Measurements from ENCODE around the gene PKDCC. TPM values are rescaled to one million over a fixed set of nuclear protein-coding genes. Genes with fewer than 3 reads are reported as not detected.

PKDCC gene
- total RNA-seq, 1 experiment from 2014 or later, result 4.1 TPM

- no peak for DNase-seq (ENCODE audit: low read depth)
These were observed 1.6 kb downstream of the PKDCC start for GRCh38 chr2:42049221-42050009.

GRCh38 chr2:42050010-42050702 is 2.3 kb downstream of the PKDCC start:
- no peak for DNase-seq (ENCODE audit: low read depth)

DNA sequence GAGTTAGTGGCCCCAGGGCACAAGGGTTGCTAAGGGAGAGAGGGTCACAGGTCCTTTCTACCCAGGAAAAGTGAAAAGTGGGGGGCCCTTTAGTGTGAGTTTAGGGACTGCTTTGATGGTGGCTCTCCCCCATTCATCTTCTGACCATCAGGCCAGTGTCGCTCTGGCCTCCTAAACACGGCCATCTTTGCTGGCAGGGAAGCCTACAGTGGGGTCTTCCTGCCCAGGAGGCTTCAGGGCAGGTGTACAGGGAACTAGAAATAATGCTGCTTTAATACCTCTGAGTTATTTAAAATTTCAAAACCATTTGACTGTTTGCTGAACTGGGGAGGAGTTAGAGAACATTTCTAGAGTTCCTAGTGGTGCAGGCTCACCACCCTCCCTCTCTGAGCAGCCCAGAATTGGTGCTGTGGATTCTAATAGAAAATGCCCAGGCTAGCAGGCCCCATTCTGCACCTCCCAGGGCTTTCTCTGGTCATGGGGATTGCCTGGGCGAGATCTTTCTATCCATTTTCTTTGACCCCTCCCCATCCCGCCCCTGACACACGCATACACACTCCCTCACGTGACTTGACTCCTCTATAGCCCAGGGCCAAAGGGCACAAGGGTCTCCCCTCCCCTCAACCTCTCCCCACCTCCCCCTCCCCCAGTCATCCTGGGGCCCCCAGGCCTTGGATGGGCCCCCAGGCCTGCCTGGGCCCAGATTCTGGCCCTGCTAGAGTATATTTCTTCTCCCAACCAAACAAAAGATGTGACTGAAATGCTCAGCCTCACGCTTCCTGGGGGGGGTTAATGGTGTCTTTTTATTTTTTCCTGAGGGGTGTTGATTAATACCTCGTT is 3.1 kb downstream of the PKDCC start:
- DNase-seq (ENCODE audit: low read depth), result no peak

DNA sequence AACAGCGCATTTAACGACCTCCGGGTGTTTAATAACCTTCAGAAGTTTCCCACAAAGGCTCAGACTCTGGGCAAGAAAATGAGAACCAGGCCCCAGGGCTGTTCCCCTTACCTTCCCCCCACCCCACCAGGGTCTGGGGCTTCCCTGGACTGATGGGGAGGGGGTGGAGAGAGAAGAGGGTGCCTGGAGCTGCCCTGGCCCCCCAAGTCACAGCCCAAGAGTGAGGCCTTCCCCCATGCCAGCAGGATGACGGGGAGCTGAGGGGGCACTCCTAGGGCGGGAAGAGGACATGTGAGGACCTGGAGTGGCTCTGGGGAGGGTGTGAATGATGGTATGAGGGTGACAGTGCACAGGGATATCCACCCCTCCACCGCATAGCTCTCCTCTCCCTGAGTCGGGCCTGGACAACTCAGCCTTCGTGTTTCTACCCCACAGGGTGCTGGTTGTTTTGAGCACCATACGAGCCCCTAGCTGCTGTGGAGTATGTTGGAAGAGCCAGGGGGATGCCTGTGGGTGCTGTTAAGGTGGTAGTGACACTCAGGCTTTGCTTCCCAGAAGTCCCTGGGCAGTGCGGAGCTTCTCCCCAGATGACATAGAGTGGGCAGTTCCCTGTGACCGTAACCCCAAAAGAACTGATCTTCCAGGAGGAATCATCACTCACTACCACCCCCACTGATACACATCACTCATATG is 3.9 kb downstream of the PKDCC start:
- no peak for DNase-seq (ENCODE audit: low read depth)

- no peak for DNase-seq (ENCODE audit: low read depth)
These were observed 5.1 kb downstream of the PKDCC start for GRCh38 chr2:42052702-42053481.

- DNase-seq (ENCODE audit: low read depth), result no peak
These were observed 5.6 kb downstream of the PKDCC start for GRCh38 chr2:42053482-42053790.

DNA sequence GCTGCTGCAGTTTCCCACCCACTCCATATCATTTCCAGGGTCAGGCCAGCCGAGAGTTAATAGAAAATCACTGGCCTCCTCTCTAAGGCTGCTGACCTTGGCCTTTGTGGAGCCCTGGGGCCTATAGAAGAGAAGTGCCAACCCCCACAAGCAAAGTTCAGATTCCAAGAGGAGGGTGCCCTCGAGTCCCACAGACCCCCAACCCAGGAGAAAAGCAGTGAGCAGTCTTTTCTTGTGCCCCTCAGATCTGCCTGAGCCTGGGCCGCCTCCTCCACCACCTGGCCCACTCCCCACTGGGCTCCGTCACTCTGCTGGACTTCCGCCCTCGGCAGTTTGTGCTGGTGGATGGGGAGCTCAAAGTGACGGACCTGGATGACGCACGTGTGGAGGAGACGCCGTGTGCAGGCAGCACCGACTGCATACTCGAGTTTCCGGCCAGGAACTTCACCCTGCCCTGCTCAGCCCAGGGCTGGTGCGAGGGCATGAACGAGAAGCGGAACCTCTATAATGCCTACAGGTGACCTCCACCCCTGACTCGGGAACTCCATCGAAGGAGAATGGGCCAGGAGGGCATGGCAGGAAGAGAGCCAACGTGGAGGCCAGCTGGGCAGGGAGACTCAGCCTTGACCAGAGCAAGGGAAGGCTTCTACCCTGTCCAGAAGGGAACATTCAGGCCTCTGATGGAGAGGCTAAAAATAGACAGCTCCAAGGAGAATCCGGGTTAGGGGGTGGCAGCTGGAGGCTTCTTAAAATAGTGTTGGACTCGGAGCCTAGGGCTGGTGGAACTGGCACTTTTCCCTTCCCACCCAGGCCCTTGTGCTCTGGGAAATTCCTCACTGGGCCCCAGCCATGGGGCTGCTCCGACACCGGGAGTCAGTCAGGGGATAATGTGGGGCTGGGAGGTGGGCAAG is 6.2 kb downstream of the PKDCC start:
- no peak for DNase-seq (ENCODE audit: low read depth)

DNA sequence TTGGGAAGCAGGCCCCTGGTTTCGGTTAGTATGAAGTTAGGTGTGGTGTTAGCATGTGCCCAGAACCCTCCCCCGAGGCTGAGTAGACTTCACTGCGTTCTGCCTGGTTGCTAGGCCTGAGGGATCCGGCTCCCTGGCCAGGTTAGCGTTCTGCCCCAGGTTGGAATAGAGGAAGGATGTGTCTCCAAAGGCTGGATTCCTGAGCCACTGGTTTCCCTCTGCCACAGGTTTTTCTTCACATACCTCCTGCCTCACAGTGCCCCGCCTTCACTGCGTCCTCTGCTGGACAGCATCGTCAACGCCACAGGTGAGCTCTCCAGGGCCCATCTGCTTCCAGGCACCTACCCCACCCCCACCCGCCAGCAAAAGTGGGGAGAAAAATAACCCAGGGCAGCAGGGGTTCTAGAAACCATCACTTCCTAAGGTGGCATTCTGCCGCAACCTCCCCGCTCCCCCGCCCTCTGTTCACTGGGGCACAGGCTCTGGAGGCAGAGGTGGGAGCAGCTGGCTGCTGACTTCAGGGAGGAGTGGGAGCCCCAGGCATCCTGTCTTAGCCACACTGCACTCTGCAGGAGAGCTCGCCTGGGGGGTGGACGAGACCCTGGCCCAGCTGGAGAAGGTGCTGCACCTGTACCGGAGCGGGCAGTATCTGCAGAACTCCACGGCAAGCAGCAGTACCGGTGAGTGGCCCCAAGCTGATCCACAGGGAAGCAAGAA is 7.1 kb downstream of the PKDCC start:
- DNase-seq (ENCODE audit: low read depth), result no peak

DNA sequence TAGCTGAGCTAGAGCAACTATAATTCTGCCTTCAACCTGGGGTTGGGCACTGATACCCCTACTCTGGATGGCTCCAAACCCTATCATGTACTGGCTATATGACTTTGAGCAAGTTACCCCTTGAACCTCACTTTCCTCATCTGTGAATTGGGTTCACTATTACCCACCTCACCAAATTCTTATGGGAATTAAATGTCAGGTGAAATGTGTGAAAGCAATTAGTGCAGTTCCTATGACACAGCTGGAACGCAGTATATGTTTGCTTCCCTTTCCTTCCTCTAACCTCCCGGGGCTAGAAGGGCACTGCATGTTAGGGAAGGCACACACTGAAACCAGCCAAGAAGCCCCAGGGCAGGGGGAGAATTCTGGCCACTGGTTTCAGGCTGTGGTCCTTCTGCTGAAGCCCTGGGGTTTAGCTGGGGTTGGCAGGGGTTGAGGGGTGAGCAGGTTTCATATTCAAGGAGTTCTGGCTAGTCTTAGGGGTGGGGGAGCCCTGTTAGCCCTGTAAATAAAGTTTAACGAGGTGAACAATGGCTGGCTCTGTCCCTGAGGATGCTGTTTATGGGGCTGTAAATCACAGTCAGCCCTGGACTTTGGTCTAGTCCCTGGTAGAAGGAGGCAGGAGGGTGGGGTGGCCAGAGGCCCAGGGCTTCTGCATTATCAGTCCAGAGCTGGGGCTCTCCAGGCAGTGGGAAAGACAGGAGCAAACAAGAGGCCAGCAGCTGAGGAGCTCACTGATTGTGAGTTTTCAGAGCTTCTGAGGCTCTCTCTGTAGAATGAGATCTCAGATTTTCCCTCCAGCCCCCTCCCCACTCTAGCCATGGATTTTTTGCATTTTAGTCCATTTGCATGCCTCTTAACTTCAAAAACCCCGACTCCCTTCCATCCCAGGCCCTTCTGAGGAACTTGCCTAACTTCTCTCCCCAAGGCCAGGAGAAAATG is 8.0 kb downstream of the PKDCC start:
- peak; percentile 31 for DNase-seq (ENCODE audit: low read depth)

- no peak for DNase-seq (ENCODE audit: low read depth)
These were observed 9.5 kb downstream of the PKDCC start for GRCh38 chr2:42057159-42057901.

DNA sequence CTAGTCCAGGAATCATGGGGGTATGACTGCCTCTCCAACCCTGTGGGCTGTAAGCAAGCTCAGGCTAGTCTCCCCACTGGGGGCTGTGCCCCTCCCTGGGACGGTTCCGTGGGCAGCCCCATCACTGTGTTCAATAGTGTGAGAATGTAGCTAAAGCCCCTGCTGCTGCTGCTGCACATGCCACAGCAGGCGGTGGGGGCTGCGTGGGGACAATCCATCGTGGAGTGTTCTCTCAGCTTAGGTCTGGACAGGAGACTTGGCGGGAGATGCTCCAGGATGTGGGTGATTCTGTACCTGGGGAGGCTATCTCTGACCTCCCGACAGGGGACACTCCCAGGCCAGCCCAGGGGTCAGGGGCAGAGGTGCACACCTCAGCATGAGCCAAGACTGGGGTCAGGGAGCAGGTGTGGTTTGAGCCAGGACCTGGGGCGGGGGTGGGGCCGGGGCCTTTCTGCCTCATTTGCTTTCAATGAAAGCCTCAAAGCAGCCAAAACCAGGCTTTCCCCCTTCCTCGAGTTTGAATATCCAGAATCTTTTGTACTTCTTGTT is 10.2 kb downstream of the PKDCC start:
- DNase-seq (ENCODE audit: low read depth), result no peak

GRCh38 chr2:42059261-42059898 is 11.6 kb downstream of the PKDCC start:
- no peak for DNase-seq (ENCODE audit: low read depth)

- DNase-seq (ENCODE audit: low read depth), result no peak
These were observed 12.2 kb downstream of the PKDCC start for GRCh38 chr2:42060028-42060427.

DNA sequence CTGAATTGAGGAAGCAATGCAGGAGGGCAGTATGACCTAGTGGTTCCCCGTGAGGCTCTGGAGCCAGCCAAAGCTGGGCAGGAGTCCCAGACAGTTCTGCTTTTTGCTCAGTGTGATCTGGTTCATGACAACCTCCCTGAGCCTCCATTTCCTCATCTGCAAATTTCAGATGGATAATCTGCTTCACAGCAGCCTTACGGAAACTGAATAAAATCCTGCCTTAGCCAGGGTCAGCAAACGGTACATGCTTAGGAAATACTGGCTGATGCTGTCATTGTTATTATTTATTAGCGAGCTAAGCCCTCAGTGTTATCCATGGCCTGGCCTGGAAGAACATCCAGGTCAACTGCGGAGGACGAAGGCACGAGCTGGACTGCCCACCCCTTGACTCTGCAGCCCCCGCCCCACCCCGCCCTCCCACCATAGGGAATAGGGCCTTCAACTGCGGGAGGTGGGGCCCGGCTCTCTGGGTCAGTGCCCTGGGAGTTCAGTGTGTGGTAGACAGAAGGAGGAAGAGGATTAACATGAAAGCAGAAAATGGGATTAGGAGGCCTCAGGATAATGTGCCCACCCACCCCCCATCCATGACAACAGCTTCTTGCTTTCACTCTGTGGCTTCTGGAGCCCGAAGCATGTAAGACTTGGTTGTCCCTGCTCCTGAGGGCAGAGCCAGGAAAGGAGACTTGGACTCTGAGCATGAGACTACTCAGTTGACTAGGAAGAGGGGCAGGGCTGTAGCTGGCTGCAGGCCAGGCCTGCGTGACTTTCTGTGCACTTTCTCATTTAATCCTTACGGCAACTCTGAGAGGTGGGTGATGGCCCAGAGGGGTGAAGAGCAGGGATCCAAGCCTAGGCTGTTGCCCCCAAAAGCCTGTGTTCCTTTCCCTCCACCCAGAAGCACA is 13.1 kb downstream of the PKDCC start:
- DNase-seq (ENCODE audit: low read depth), result no peak

DNA sequence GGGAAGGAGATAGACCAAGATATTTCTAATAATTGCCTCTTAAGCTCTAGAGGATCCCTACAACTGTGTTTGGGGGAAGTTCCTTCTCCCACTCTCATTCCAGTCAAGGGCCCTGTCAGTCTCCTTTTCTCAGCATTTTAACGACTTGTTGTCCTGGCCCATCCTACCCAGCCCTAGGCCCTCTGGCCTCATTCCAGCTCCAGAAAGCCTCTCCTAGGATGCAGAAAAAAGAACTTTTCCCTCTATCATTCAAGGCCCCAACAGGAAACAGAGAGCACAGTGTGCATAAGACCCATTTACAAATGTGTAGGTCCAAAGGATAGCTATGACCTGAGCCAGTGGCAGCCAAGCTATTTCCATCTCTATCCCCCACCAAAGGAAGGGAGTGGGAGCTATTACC is 14.0 kb downstream of the PKDCC start:
- no peak for DNase-seq (ENCODE audit: low read depth)

Data from M059J (cell line).